HG02610 (cell line): ENCODE data around the gene PINLYP.

ENCODE experiments used
- ATAC-seq: cut with Tn5 transposase; IDR thresholded peaks from one replicate; pipeline ENCODE4 v1.9.1; 2021; ENCODE audit warnings: mild to moderate bottlenecking, moderate library complexity; ENCODE audit not compliant: unreplicated experiment

Gene PINLYP

DNA sequence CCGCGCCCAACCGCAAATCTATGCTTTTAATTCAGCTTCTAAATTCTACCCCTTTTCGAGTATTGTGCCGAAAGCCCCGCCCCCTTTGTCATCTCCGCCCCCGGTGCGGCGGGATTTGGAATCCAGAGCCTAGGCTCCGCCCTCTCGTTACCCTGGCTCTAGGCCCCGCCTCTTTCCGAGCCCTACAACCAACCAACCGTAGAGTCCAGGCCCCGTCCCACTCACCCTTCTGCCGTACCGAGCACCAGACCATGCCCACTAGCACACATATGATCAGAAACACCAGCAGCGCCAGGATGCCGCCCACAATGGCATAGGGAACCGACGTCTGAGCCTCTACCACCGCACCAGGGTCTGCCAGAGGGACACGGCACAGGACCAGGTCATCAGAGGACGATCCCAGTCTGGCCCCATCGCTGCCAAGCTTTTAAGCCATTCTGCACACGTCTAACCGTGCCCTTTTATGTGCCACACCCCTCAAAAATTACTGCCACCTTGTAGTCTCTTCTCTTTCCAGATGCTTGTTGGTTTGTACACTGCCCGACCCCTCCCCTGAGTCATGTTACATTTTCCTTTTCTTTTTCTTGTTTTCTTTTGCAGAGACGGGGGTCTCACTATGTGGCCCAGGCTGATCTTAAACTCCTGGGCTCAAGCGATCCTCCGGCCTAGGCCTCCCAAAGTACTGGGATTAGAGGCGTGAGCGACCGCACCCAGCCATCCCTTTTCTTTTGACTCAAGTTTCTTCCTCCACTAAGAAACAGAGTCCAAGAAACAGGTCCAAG lies 48.5 kb downstream of the PINLYP start:
- ATAC-seq = no peak

GRCh38 chr19:43624933-43625332 lies 49.3 kb downstream of the PINLYP start:
- ATAC-seq = no peak

DNA sequence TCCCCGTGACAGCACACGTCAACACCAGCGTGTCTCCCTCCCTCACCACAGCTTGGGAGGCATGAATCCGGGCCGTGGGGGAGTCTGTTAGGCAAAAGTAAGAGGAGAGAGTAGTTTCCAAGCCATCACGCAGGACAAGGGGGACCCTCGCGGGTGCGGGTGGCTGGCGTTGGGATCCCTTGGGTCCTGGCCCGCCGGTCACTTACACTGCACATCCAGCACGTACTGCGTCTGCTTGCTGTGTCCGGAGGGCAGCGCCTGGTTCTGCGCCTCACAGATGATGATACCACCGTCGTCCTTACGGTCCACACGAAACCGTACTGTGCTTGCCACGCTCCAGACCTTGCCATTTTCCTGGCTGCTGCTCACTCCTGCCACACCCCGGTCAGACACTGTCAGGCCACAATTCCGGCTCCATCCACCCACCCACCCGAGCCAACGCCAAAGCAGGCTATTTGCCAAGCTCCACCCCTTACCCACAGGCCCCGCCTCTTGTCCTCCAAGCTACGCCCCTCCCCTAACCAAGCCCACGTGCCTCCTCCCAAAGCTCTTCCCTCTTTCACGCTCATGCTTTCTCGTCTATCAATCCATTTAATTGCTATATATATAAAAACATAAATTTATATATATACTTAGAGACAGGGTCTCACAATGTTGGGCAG lies 50.4 kb downstream of the PINLYP start:
- ATAC-seq = no peak

DNA sequence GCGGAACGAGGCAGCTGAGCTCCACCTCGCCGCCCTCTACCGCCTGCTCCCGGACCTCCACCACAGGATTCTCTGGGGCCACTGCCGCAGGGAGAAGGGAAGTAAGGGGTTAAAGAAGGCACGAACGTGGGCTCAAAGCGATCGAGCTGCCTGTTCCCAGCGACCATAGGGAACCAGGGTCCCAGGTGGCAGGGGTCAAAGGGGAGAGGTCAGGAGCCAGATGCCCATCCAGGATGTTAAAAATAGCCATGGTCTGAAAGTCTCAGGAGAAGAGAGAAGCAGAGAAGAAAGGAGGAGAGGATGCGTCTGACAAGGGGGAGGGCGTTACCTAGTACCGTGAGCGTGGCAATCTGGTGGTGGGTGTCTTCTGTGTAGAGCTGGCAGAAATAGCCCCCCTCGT lies 51.2 kb downstream of the PINLYP start:
- no peak for ATAC-seq

DNA sequence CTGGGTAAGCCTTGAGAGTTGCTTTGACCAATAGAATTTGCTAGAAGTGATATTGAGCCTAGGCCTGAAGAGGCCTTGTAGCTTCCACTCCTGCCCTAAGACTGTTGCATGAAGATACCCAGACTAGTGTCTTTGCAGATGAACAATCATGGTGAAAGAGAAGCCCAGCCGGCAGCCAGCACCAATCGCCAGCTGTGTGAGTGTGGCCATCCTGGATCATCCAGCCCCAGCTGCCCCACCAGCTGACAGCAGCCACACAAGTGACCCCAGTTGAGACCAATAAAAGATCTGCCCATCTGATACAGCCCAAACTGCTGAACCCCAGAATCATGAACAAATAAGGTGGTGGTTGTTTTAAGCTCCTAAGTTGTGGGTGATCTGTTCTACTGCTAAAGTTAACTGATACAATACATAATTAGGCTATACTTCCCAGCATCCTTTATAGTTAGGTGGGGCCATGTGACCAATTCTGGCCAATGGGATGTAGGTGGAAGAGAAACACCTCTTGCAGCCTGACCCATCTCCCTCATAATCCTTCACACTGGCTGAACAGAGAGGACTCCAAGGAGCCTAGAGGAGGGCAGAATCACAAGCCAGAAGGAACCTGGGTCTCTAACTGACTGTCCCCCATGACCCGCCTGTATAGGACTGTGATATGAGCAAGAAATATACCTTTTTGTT lies 53.2 kb downstream of the PINLYP start:
- ATAC-seq = no peak

DNA sequence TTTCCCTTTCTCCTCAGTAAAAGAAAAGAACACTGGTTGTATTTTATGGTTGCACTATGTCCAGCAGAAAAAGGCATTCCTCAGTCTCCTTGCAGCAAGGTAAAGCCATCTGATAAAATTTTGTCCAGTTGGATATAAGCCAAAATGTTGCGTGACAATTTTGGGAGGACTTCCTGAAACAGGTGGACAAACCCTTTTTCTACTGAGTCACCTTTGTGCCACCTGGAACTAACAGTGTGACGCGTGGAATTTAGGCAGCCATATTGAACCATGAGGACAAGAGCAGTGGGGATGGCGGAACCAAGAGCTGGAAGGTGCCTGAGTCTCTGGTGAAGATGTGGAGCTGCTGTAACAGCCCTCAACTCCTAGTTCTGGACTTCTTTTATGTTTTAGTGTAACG lies 55.9 kb downstream of the PINLYP start:
- no peak for ATAC-seq
